Activated naive CD4-positive, alpha-beta T cell treated with anti-CD3 and anti-CD28 coated beads, Interleukin-2, amount 50 U/mL, for 72 hours (primary cell): ENCODE results near the gene STK11. TPM values are rescaled to one million over a fixed set of nuclear protein-coding genes. Genes with fewer than 3 reads are reported as not detected.
"Not testable (repeated sequence)": the region's sequence is repeated elsewhere in the genome, so short reads cannot be mapped to it uniquely, and the experiment has no call there.

Experiments used
- ATAC-seq, 2 donors: fragments of 150-1000 bp; cut with Tn5 transposase; 2 replicates each; pipeline ENCODE4 v1.10.0; 2021; ENCODE audit warnings: mild to moderate bottlenecking in 2 of 2, moderate library complexity in 2 of 2
- DNase-seq, 2 donors: peaks; one replicate each; pipeline ENCODE4 v3.0.0; 2021 to 2022; ENCODE audit warnings: low spot score in 2 of 2
- H3K27ac Mint-ChIP-seq, 2 donors: one replicate each; pipeline ENCODE4 v1.8.0; 2022; ENCODE audit warnings: mild to moderate bottlenecking in 2 of 2, mixed read lengths in 2 of 2
- H3K36me3 Mint-ChIP-seq, 2 donors: one replicate each; pipeline ENCODE4 v1.8.0; 2022; ENCODE audit warnings: mixed read lengths in 2 of 2
- H3K9me3 Mint-ChIP-seq, 2 donors: one replicate each; pipeline ENCODE4 v1.8.0; 2022; ENCODE audit warnings: mixed read lengths in 2 of 2
- total RNA-seq, 2 donors: library from RNA; stranded (reverse); gene quantifications; one replicate each; pipeline ENCODE4 v1.2.3, GENCODE V29; 2022

The STK11 gene
- total RNA-seq, 2 donors from 2014 or later: 73.1 to 86.4 TPM

GRCh38 chr19:1182727-1183126 lies 22.9 kb upstream of the STK11 start:
- Mint-ChIP-seq H3K36me3 (no peaks in the 10 kb centered on the region), H3K27ac (no peak overlapping the region), H3K9me3 (no peaks in the 10 kb centered on the region)
- DNase-seq: no peak
- ATAC-seq: no peak

- H3K36me3 Mint-ChIP-seq: no peaks in the 10 kb centered on the region
- DNase-seq (no peak), ATAC-seq (no peak)
- no peaks in the 10 kb centered on the region for H3K9me3 Mint-ChIP-seq
- no peak overlapping the region for H3K27ac Mint-ChIP-seq
Observed at GRCh38 chr19:1183543-1184172, 21.9 kb upstream of the STK11 start.

DNA sequence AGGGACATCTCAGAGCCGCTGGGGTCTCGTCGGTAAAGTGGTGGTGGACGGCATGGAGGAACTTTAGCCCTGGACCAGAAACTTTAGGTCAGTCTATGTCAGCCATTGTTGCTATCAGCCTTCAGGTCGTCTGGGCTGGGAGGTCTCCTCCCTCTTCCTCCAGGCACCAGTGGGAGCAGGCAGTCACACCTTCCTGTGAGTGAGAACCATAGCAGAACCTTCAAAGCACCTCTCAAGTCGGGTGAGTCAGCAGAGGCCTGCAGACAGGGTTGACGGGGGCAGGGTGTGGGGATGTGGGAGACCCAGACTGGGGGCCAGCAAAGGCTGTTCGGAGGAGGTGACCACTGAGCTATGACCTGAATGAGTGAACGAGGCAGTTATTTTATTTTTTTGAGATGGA lies 16.2 kb upstream of the STK11 start:
- H3K36me3 Mint-ChIP-seq: no peaks in the 10 kb centered on the region

DNA sequence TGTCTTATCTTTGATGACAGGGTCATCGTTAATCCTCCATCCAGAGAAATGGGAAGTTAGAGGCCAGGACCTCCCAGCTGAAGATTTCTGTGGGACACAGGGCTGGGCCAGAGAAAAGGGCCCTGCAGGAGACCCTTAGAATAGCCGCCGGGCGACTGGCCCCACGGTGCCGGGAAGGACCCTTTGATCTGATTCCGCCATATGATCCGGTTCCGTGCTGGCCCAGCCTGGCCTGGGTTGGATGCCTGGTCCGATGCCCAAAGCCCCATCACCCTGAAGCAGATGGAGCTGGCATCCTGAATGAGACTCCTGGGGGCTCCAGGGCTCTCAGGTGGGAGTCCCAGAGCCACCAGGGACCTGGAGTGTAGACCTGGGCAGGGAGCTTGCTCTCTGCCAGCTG lies 6.0 kb upstream of the STK11 start:
- H3K36me3 Mint-ChIP-seq: no peaks in the 10 kb centered on the region
- no peak overlapping the region for H3K27ac Mint-ChIP-seq
- H3K9me3 Mint-ChIP-seq: no peaks in the 10 kb centered on the region
- no peak for ATAC-seq
- no peak for DNase-seq

More for the DNA sequence above, 16.2 kb upstream of the STK11 start:
- DNase-seq (peak in 1 of 2 donors; percentile 74), ATAC-seq (peak; percentile 87 to 90)
- peak overlapping the region; percentile 59 to 84 for H3K27ac Mint-ChIP-seq
- H3K9me3 Mint-ChIP-seq: no peaks in the 10 kb centered on the region

GRCh38 chr19:1200614-1201013 lies 5.0 kb upstream of the STK11 start:
- not testable (repeated sequence) for ATAC-seq, H3K9me3 Mint-ChIP-seq, H3K27ac Mint-ChIP-seq, DNase-seq, H3K36me3 Mint-ChIP-seq

GRCh38 chr19:1206150-1206863 lies 729 bp downstream of the STK11 start:
- no peak for DNase-seq
- H3K27ac Mint-ChIP-seq: peak overlapping the region; percentile 92 to 97
- H3K9me3 Mint-ChIP-seq: no peaks in the 10 kb centered on the region
- no peak for ATAC-seq
- peaks cover 20% of the 10 kb centered on the region in 2 donors for H3K36me3 Mint-ChIP-seq

- peak in 1 of 2 donors; percentile 32 for DNase-seq
- Mint-ChIP-seq H3K27ac (peak overlapping the region; percentile 92 to 97), H3K9me3 (no peaks in the 10 kb centered on the region), H3K36me3 (peaks cover 23 to 24% of the 10 kb centered on the region in 2 donors)
- ATAC-seq: peak in 1 of 2 donors; percentile 13
Observed at GRCh38 chr19:1206864-1207450, 1.4 kb downstream of the STK11 start.

- not testable (repeated sequence) for ATAC-seq, H3K9me3 Mint-ChIP-seq, DNase-seq
- peak overlapping the region in 1 of 2 donors; percentile 9 for H3K27ac Mint-ChIP-seq
- H3K36me3 Mint-ChIP-seq: peaks cover 29 to 31% of the 10 kb centered on the region in 2 donors
Observed at GRCh38 chr19:1208830-1209229, 3.3 kb downstream of the STK11 start.

GRCh38 chr19:1210227-1210538 lies 4.6 kb downstream of the STK11 start:
- ATAC-seq: no peak
- no peak for DNase-seq
- peak overlapping the region in 1 of 2 donors; percentile 35 for H3K27ac Mint-ChIP-seq
- H3K9me3 Mint-ChIP-seq: no peaks in the 10 kb centered on the region
- peaks cover 29 to 32% of the 10 kb centered on the region in 2 donors for H3K36me3 Mint-ChIP-seq

DNA sequence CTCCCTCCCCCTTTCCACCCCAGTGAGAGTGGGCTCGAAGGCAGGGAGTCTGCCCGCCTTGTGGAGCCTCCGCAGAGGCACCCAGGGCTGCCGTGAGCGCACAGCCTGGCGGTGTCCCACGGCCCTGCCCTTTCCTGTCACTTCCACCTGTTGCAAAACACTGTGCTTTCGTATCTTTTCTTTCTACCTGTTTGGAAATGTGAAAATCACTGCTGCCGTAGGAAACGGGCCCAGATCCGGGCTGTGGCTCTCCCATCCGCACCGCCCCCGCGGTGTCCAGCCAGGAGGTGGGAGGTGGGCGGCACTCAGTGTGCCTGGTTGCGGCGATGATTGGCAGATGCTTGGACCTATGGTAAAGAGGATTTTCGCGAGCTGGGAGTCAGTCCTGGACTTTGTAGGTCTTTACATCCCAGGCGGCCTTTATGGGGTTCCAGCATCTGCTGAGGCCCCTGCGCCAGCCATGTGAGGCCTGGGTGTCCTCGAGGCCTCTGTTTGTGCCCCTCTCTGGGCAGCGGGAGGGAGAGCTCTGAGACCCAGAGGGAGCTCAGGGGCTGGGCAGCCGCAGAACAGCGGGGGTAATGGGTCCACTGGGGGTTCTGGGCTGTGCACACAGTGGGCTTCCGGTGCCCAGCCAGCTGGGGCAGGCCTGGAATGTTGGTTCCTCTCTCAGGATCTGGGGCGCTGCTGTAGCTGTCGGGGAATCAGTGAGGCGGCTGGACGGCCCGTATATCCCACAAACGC lies 6.1 kb downstream of the STK11 start:
- H3K36me3 Mint-ChIP-seq: peaks cover 26 to 28% of the 10 kb centered on the region in 2 donors
- ATAC-seq (no peak), DNase-seq (no peak)
- no peaks in the 10 kb centered on the region for H3K9me3 Mint-ChIP-seq
- peak overlapping the region; percentile 32 to 79 for H3K27ac Mint-ChIP-seq

DNA sequence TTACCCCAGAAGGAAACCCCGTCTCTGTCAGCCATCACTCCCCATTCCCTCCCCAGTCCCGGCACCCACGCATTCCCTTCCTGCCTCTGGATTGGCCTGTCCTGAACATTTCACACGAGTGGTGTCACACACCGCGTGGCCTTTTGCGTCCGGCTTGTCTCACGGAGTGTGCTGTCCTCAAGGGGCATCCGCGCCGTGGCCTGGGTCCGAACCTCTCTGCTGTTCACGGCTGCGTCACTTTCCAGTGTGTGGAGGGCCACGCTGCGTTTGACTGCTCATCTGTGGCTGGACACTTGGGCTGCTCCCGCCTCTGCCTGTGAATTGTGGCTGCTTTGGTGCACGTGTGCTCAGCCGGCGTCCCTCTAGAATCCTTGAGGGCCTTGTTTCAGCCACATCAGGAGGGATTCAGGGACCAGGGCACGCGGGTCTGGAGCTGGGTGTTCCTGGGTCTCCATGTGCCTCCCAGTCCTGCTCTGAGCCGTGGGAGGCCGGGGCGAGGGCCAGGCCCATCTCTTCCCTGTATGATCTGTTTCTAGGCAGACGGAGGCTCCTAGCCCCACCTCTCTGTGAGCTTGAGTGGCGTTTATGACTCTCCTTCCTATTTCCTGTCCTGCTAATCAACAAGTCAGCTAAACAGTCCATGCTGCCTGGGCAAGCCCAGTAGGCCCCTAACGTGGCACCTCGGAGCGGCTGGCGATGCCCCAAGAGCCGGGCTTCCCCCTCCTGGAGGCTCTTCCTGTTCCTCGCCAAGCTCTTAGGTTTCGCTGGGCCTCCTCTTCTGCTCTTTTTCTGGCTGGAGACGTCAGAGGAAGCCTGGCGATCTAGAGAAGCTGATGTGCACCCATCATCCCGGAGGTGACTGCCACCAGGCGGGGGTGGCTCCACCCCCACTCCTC lies 8.1 kb downstream of the STK11 start:
- peaks cover 10 to 12% of the 10 kb centered on the region in 2 donors for H3K36me3 Mint-ChIP-seq
- ATAC-seq (peak; percentile 84 to 94), DNase-seq (peak; percentile 53 to 86)
- no peaks in the 10 kb centered on the region for H3K9me3 Mint-ChIP-seq
- peak overlapping the region; percentile 93 to 99 for H3K27ac Mint-ChIP-seq

DNA sequence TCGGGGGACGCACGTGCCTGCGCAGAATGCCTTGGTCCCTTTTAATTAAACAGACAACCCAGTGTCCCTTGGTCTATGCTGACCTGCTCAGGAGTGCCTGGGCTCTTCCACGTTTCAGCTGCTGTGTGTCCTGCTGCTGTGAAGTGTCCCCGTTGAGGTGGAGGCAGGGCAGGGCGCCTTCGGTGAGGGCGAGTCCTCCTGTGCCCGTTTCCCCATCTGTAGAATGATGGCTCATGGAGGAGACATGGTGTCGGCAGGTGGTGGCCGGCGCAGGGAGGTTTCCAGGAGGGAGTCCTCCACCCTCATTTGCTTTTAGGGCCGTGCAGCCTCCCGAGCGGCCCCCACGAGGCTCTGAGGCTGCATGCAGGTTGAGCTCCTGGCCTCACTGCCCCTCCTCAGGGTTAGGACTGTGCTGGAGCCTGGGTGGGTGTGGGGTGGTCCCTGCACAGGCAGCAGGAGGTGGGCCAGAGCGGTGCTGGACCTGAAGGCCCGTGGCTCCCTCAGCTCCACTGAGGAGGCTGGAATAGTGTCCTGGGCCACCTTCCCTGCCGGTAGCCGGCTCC lies 8.8 kb downstream of the STK11 start:
- DNase-seq (no peak), ATAC-seq (no peak)
- peak overlapping the region; percentile 93 to 99 for H3K27ac Mint-ChIP-seq
- H3K36me3 Mint-ChIP-seq: peaks cover 10 to 12% of the 10 kb centered on the region in 2 donors
- no peaks in the 10 kb centered on the region for H3K9me3 Mint-ChIP-seq

GRCh38 chr19:1214862-1215731 lies 9.5 kb downstream of the STK11 start:
- no peaks in the 10 kb centered on the region for H3K9me3 Mint-ChIP-seq
- H3K36me3 Mint-ChIP-seq: peaks cover 10 to 12% of the 10 kb centered on the region in 2 donors
- H3K27ac Mint-ChIP-seq: no peak overlapping the region
- no peak for ATAC-seq
- DNase-seq: no peak

- Mint-ChIP-seq H3K27ac (peak overlapping the region in 1 of 2 donors; percentile 53), H3K36me3 (peaks cover 6 to 9% of the 10 kb centered on the region in 2 donors), H3K9me3 (no peaks in the 10 kb centered on the region)
- ATAC-seq (no peak), DNase-seq (no peak)
Observed at GRCh38 chr19:1216756-1217155, 11.2 kb downstream of the STK11 start.

- Mint-ChIP-seq H3K27ac (peak overlapping the region in 1 of 2 donors; percentile 65), H3K36me3 (peaks cover 6 to 8% of the 10 kb centered on the region in 2 donors), H3K9me3 (no peaks in the 10 kb centered on the region)
- ATAC-seq (no peak), DNase-seq (no peak)
Observed at GRCh38 chr19:1217366-1217765, 11.8 kb downstream of the STK11 start.
